GM21737 (cell line): Measurements from ENCODE around the gene BCO2.

Experiments used
- ATAC-seq: cut with Tn5 transposase; IDR thresholded peaks from one replicate; pipeline ENCODE4 v1.9.1; 2021; ENCODE audit warnings: mild to moderate bottlenecking, moderate library complexity; ENCODE audit not compliant: unreplicated experiment

The BCO2 gene

GRCh38 chr11:112212710-112213109 lies 37.4 kb downstream of the BCO2 start:
- no peak for ATAC-seq

- ATAC-seq: no peak
These were observed 38.4 kb downstream of the BCO2 start for GRCh38 chr11:112213753-112214152.

- ATAC-seq: no peak
These were observed 40.3 kb downstream of the BCO2 start for GRCh38 chr11:112215621-112216020.

GRCh38 chr11:112216561-112217105 lies 41.3 kb downstream of the BCO2 start:
- no peak for ATAC-seq

- ATAC-seq: peak; percentile 92
These were observed 44.3 kb downstream of the BCO2 start for GRCh38 chr11:112219476-112220232.

- no peak for ATAC-seq
These were observed 46.0 kb downstream of the BCO2 start for GRCh38 chr11:112221274-112221835.

- ATAC-seq: no peak
These were observed 47.0 kb downstream of the BCO2 start for GRCh38 chr11:112222303-112222702.

- ATAC-seq: no peak
These were observed 47.8 kb downstream of the BCO2 start for GRCh38 chr11:112223121-112223520.

- no peak for ATAC-seq
These were observed 48.6 kb downstream of the BCO2 start for GRCh38 chr11:112223754-112224532.

- no peak for ATAC-seq
These were observed 50.4 kb downstream of the BCO2 start for GRCh38 chr11:112225753-112226061.

- peak; percentile 98 for ATAC-seq
These were observed 50.9 kb downstream of the BCO2 start, which contains the start of gene PTS for GRCh38 chr11:112226062-112226830. TSS of gene PTS (plus strand) at chr11:112226428. CDS start at chr11:112226444, 16 bp downstream.

- no peak for ATAC-seq
These were observed 51.6 kb downstream of the BCO2 start for GRCh38 chr11:112226831-112227401.

- ATAC-seq: no peak
These were observed 52.2 kb downstream of the BCO2 start for GRCh38 chr11:112227471-112227870.

GRCh38 chr11:112228706-112229105 lies 53.4 kb downstream of the BCO2 start:
- ATAC-seq: no peak

GRCh38 chr11:112229159-112229558 lies 53.8 kb downstream of the BCO2 start:
- ATAC-seq: no peak

GRCh38 chr11:112229746-112230433 lies 54.6 kb downstream of the BCO2 start:
- ATAC-seq: no peak

GRCh38 chr11:112231952-112232351 lies 56.6 kb downstream of the BCO2 start:
- no peak for ATAC-seq

GRCh38 chr11:112235750-112236390 lies 60.6 kb downstream of the BCO2 start:
- ATAC-seq: no peak

- no peak for ATAC-seq
These were observed 62.1 kb downstream of the BCO2 start for GRCh38 chr11:112237451-112237850.
